Measurements from ENCODE around the gene DBT. TPM values are rescaled to one million over a fixed set of nuclear protein-coding genes. Genes with fewer than 3 reads are reported as not detected.
"Not testable (repeated sequence)": the region's sequence is repeated elsewhere in the genome, so short reads cannot be mapped to it uniquely, and the experiment has no call there.

The DBT gene
- total and polyA plus RNA-seq, 2 donors (not counting 1 experiment from before 2014, with no cell fraction given) = 2.6 to 15.1 TPM

GRCh38 chr1:100202703-100203102, 46.9 kb downstream of the DBT start:
- H3K27ac Mint-ChIP-seq; H3K27me3 ChIP-seq (replicated peaks in 1 of 4; ENCODE audit: control extremely low read depth in 1 of 4, control insufficient read depth in 3 of 4, insufficient read depth in 4 of 4, low read length in 3 of 4); H3K4me3 ChIP-seq (ENCODE audit: control extremely low read depth in 1 of 5, extremely low read depth in 1 of 5, insufficient read depth in 1 of 5, low read depth in 2 of 5, low read length in 4 of 5); H2AFZ ChIP-seq (ENCODE audit: insufficient read depth, low read depth, low read length, poor library complexity, severe bottlenecking); DNase-seq; POLR2A ChIA-PET; H3K4me1 Mint-ChIP-seq; H3K9me3 ChIP-seq (ENCODE audit: control extremely low read depth in 1 of 3, control insufficient read depth in 2 of 3, insufficient read depth in 1 of 3, low read length in 2 of 3); H4K20me1 ChIP-seq (ENCODE audit: control insufficient read depth, insufficient read depth, low read length, poor library complexity, severe bottlenecking); H3K79me2 ChIP-seq (ENCODE audit: control insufficient read depth, insufficient read depth, low read length); intact Hi-C loops (cut with micrococcal nuclease); H3K9ac ChIP-seq (ENCODE audit: low read length); H3K9me3 Mint-ChIP-seq (ENCODE audit: insufficient read depth); H3K4me3 Mint-ChIP-seq; H3K27me3 Mint-ChIP-seq; CTCF ChIA-PET; H3K4me1 ChIP-seq (ENCODE audit: control insufficient read depth in 2 of 2, insufficient read depth in 2 of 2, low read length in 2 of 2); H3K27ac ChIP-seq (ENCODE audit: low read length in 2 of 2); H3K4me2 ChIP-seq (replicated peaks; ENCODE audit: low read depth, low read length, poor library complexity, severe bottlenecking); ATAC-seq (ENCODE audit: low read depth): not testable (repeated sequence)
- H3K36me3 ChIP-seq (replicated peaks in 1 of 2; ENCODE audit: control extremely low read depth in 1 of 2, control insufficient read depth in 1 of 2, extremely low read depth in 1 of 2, insufficient read depth in 2 of 2, low read length in 1 of 2) = peaks cover 4 to 43% of the 10 kb centered on the region in 2 experiments
- WGBS (ENCODE audit: insufficient coverage) = no CpG with 5 or more reads among the region's 2 CpGs

GRCh38 chr1:100200060-100200459, 49.6 kb downstream of the DBT start:
- CTCF ChIA-PET; H3K27me3 Mint-ChIP-seq; H3K4me3 ChIP-seq (ENCODE audit: control extremely low read depth in 1 of 5, extremely low read depth in 1 of 5, insufficient read depth in 1 of 5, low read depth in 2 of 5, low read length in 4 of 5); H3K79me2 ChIP-seq (ENCODE audit: control insufficient read depth, insufficient read depth, low read length); H3K27ac ChIP-seq (ENCODE audit: low read length in 2 of 2); H3K27me3 ChIP-seq (replicated peaks in 1 of 4; ENCODE audit: control extremely low read depth in 1 of 4, control insufficient read depth in 3 of 4, insufficient read depth in 4 of 4, low read length in 3 of 4); H2AFZ ChIP-seq (ENCODE audit: insufficient read depth, low read depth, low read length, poor library complexity, severe bottlenecking); ATAC-seq (ENCODE audit: low read depth); H3K27ac Mint-ChIP-seq; H3K9me3 ChIP-seq (ENCODE audit: control extremely low read depth in 1 of 3, control insufficient read depth in 2 of 3, insufficient read depth in 1 of 3, low read length in 2 of 3); H4K20me1 ChIP-seq (ENCODE audit: control insufficient read depth, insufficient read depth, low read length, poor library complexity, severe bottlenecking); H3K9ac ChIP-seq (ENCODE audit: low read length); H3K4me1 Mint-ChIP-seq; H3K9me3 Mint-ChIP-seq (ENCODE audit: insufficient read depth); H3K4me2 ChIP-seq (replicated peaks; ENCODE audit: low read depth, low read length, poor library complexity, severe bottlenecking); DNase-seq; H3K4me3 Mint-ChIP-seq; intact Hi-C loops (cut with micrococcal nuclease); H3K4me1 ChIP-seq (ENCODE audit: control insufficient read depth in 2 of 2, insufficient read depth in 2 of 2, low read length in 2 of 2): not testable (repeated sequence)
- H3K36me3 ChIP-seq (replicated peaks in 1 of 2; ENCODE audit: control extremely low read depth in 1 of 2, control insufficient read depth in 1 of 2, extremely low read depth in 1 of 2, insufficient read depth in 2 of 2, low read length in 1 of 2) = peaks cover 8 to 36% of the 10 kb centered on the region in 2 experiments
- no CpG with 5 or more reads among the region's 6 CpGs for WGBS (ENCODE audit: insufficient coverage)
- POLR2A ChIA-PET = interaction anchor here (0.7 kb wide), 1 partner anchor 162 kb away, joined by 4 read pairs; no protein-coding TSS in a partner anchor

All from B cell (primary cell).